PC-3 (cell line): Measurements from ENCODE around the gene PLA2G4A. TPM values are rescaled to one million over a fixed set of nuclear protein-coding genes. Genes with fewer than 3 reads are reported as not detected.

ENCODE experiments used
- ATAC-seq: fragments of 200-7000 bp; cut with Tn5 transposase; 2 replicates; pipeline ENCODE4 v1.9.1; 2020; ENCODE audit warnings: mild to moderate bottlenecking, moderate library complexity
- BruUV-seq: library from RNA; stranded (reverse); fragments of 400-500 nt; replicated peaks from 2 replicates; lab custom pipeline; 2021; lab: Mats Ljungman, UMichigan
- CTCF ChIA-PET: fragments of 300-600 bp; sonication (Branson Sonifier 250); formaldehyde crosslinking; loops from one replicate; lab custom pipeline; 2022; ENCODE audit warnings: antibody characterized with exemption; lab: Charles Lee
- POLR2A ChIA-PET: fragments of 300-600 bp; sonication (Branson Sonifier 250); formaldehyde crosslinking; loops from one replicate; lab custom pipeline; 2022; ENCODE audit warnings: antibody characterized with exemption; ENCODE audit not compliant: unreplicated experiment; lab: Charles Lee
- DNase-seq: peaks from one replicate; pipeline ENCODE4 v3.0.0-alpha.2; 2015
- H2AFZ ChIP-seq: fragments of 300-600 bp; sonication (generic); 2 replicates; pipeline ENCODE4 v1.6.0; 2016; ENCODE audit warnings: antibody characterized with exemption, low read length
- H3F3A ChIP-seq: fragments of 300-600 bp; sonication (generic); one replicate; pipeline ENCODE4 v1.6.0; 2017; ENCODE audit warnings: antibody characterized with exemption, low read length, control low read depth, mild to moderate bottlenecking; ENCODE audit not compliant: unreplicated experiment
- H3K27ac ChIP-seq: fragments of 300-600 bp; sonication (generic); 2 replicates; pipeline ENCODE4 v1.5.1; 2016; ENCODE audit warnings: mild to moderate bottlenecking, low read length
- H3K27me3 ChIP-seq: fragments of 300-600 bp; sonication (generic); 2 replicates; pipeline ENCODE4 v1.6.1; 2016; ENCODE audit warnings: low read length, mixed read lengths
- H3K36me3 ChIP-seq: fragments of 300-600 bp; sonication (generic); 2 replicates; pipeline ENCODE4 v1.6.1; 2016; ENCODE audit warnings: low read depth, mixed run types, low read length, mixed read lengths
- H3K4me1 ChIP-seq: fragments of 300-600 bp; sonication (generic); 2 replicates; pipeline ENCODE4 v1.5.1; 2016; ENCODE audit warnings: low read length; ENCODE audit not compliant: insufficient read depth
- H3K4me2 ChIP-seq: fragments of 300-600 bp; sonication (generic); 2 replicates; pipeline ENCODE4 v1.6.0; 2016; ENCODE audit warnings: low read length
- H3K4me3 ChIP-seq: fragments of 300-600 bp; sonication (generic); 2 replicates; pipeline ENCODE4 v1.5.1; 2016; ENCODE audit warnings: mild to moderate bottlenecking, low read length, mixed read lengths
- H3K79me2 ChIP-seq: fragments of 300-600 bp; sonication (generic); 2 replicates; pipeline ENCODE4 v1.6.1; 2017; ENCODE audit warnings: low read length, mixed read lengths
- H3K9ac ChIP-seq: fragments of 300-600 bp; sonication (generic); 2 replicates; pipeline ENCODE4 v1.6.0; 2016; ENCODE audit warnings: mild to moderate bottlenecking, low read length
- H3K9me2 ChIP-seq: fragments of 300-600 bp; sonication (generic); replicated peaks from 2 replicates; pipeline ENCODE4 v1.6.1; 2016; ENCODE audit warnings: mixed run types, low read length, mixed read lengths
- H3K9me3 ChIP-seq: fragments of 300-600 bp; sonication (generic); 2 replicates; pipeline ENCODE4 v1.6.1; 2016; ENCODE audit warnings: low read length, mixed read lengths
- H4K20me1 ChIP-seq: fragments of 300-600 bp; sonication (generic); 2 replicates; pipeline ENCODE4 v1.6.1; 2016; ENCODE audit warnings: low read length, mixed read lengths
- CTCF ChIP-seq: fragments of 300-600 bp; sonication (generic); conservative IDR thresholded peaks from 2 replicates; pipeline ENCODE4 v1.5.1; 2017; ENCODE audit warnings: antibody characterized with exemption, low read depth, mild to moderate bottlenecking, low read length
- EZH2 ChIP-seq: fragments of 300-600 bp; sonication (generic); IDR thresholded peaks from one replicate; pipeline ENCODE4 v1.6.1; 2017; ENCODE audit warnings: antibody characterized with exemption, mild to moderate bottlenecking, low read length; ENCODE audit not compliant: unreplicated experiment
- EZH2phosphoT487 ChIP-seq: fragments of 300-600 bp; sonication (generic); IDR thresholded peaks from 2 replicates; pipeline ENCODE4 v1.6.1; 2018; ENCODE audit warnings: mild to moderate bottlenecking, antibody characterized with exemption, low read length, borderline replicate concordance
- intact Hi-C: fragments of 100-400 bp; cut with micrococcal nuclease; formaldehyde crosslinking; loops from 2 replicates; pipeline ENCODE4 v1.9.0; 2023
- total RNA-seq: library from RNA; depleted of rRNA; stranded (reverse); fragments of >200 nt; gene quantifications from 2 replicates; pipeline ENCODE4 v1.2.3, GENCODE V29; 2014

Gene PLA2G4A
- total RNA-seq, 1 experiment from 2014 or later = 2.3 TPM

GRCh38 chr1:187001198-187001889, 172.6 kb downstream of the PLA2G4A start:
- Histone ChIP-seq H3K4me1 (peaks cover 11% of the 10 kb centered on the region; the same call in 1 of the 2 replicates), H3K27me3 (no peaks in the 10 kb centered on the region), H3K36me3 (no peaks in the 10 kb centered on the region), H3K4me2 (no peak overlapping the region), H2AFZ (no peak overlapping the region), H3K9ac (no peak overlapping the region), H3K79me2 (no peaks in the 10 kb centered on the region), H3K4me3 (no peak overlapping the region), H3K27ac (peak overlapping the region; percentile 62), H3K9me2 (no peaks in the 10 kb centered on the region), H3F3A (no peaks in the 10 kb centered on the region), H3K9me3 (no peaks in the 10 kb centered on the region), H4K20me1 (no peaks in the 10 kb centered on the region)
- ATAC-seq (no peak), DNase-seq (peak; percentile 61)
- TF ChIP-seq EZH2phosphoT487 = no peak
- TF ChIP-seq CTCF = no peak
- TF ChIP-seq EZH2 = no peak
- intact Hi-C loops = loop anchor here (5.0 kb wide), 1 partner anchor 36 kb away; no protein-coding TSS in a partner anchor
- CTCF ChIA-PET = no interaction called here
- BruUV-seq = no TSS peak
- POLR2A ChIA-PET = no interaction called here

DNA sequence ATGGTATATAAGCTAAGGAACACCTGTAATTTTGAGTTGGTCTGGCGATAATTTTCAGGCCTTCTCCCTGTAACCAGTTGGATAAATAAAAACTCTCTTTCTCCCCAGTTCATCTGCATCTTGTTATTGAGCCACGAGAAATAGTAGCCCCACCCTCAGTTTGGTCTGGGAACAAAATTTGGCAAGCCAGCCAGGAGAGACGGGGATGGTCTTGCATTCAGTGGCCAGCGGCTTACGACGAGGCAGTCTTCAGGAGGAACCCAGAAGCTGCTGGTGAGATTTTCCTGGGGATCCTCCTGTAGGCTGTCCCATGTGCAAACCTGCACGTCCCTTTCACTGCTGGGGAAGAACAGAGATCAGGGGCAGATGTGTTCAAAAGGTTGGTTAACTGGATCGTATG, 174.6 kb downstream of the PLA2G4A start:
- intact Hi-C loops = loop anchor here (5.0 kb wide), 1 partner anchor 34 kb away; no protein-coding TSS in a partner anchor
- CTCF ChIA-PET = no interaction called here
- no peaks in the 10 kb centered on the region for H3K9me3 ChIP-seq

More for the DNA sequence above, 174.6 kb downstream of the PLA2G4A start:
- no peak overlapping the region for H2AFZ ChIP-seq
- no peak for ATAC-seq
- no TSS peak for BruUV-seq
- POLR2A ChIA-PET = interaction anchor here (0.7 kb wide), 1 partner anchor 1931 kb away, joined by 3 read pairs; no protein-coding TSS in a partner anchor
- no peaks in the 10 kb centered on the region for H3K36me3 ChIP-seq
- TF ChIP-seq EZH2phosphoT487 (no peak), CTCF (no peak), EZH2 (no peak)
- H3K79me2 ChIP-seq = no peaks in the 10 kb centered on the region
- no peak for DNase-seq
- H3K4me1 ChIP-seq = peaks cover 11% of the 10 kb centered on the region; the same call in 1 of the 2 replicates
- no peak overlapping the region for H3K27ac ChIP-seq
- no peaks in the 10 kb centered on the region for H4K20me1 ChIP-seq
- no peaks in the 10 kb centered on the region for H3K27me3 ChIP-seq
- no peak overlapping the region for H3K4me3 ChIP-seq
- H3K4me2 ChIP-seq = no peak overlapping the region
- H3K9me2 ChIP-seq = no peaks in the 10 kb centered on the region
- H3K9ac ChIP-seq = no peak overlapping the region
- no peaks in the 10 kb centered on the region for H3F3A ChIP-seq
